ENCODE results near the gene EIF6.
A peak's percentile ranks its signal among the peaks of the same experiment; 100 is the strongest.

Gene EIF6

DNA sequence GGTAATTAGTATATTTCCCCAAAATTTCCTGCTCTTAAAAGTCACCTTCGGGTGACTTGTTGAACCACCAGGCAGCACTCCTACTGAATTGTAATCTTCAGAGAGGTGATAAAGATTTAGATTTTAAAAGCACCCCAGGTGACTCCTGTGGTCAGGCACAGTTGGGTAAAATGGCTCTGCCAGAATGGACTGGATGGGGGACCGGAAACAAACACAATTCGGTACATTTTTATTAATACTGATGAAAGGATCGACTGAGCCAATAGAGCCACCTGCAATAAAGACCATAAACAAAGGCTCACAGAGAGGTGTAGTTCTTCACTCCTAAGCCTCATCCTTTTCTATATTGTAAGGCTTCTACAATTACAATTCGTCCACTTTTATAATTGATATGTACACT is 27.2 kb upstream of the EIF6 start:
- DNase-seq (ENCODE audit: extremely low read depth, low read depth), result no peak
- TF ChIP-seq CTCF (IDR thresholded peaks at IDR 0.05; ENCODE audit: low read depth, low read length), result no peak

DNA sequence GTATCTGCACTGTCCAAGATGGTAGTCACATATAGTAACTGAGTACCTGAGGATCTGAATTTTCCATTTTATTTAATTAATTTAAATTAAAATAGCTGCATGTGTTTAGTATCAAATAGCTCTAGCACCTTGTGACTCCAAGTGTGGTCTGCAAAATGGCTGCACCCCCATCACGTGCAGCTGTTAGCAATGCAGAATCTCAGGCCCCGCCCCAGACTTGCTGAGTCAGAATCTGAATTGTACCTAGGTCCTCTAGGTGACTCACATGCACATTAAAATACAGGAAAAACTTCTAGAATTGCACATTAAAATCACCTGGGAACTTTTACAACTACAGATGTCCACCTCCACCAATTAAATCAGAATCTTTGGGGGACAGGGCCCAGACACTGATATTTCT is 26.8 kb upstream of the EIF6 start:
- no peak for TF ChIP-seq CTCF (IDR thresholded peaks at IDR 0.05; ENCODE audit: low read depth, low read length)
- DNase-seq (ENCODE audit: extremely low read depth, low read depth), result no peak

DNA sequence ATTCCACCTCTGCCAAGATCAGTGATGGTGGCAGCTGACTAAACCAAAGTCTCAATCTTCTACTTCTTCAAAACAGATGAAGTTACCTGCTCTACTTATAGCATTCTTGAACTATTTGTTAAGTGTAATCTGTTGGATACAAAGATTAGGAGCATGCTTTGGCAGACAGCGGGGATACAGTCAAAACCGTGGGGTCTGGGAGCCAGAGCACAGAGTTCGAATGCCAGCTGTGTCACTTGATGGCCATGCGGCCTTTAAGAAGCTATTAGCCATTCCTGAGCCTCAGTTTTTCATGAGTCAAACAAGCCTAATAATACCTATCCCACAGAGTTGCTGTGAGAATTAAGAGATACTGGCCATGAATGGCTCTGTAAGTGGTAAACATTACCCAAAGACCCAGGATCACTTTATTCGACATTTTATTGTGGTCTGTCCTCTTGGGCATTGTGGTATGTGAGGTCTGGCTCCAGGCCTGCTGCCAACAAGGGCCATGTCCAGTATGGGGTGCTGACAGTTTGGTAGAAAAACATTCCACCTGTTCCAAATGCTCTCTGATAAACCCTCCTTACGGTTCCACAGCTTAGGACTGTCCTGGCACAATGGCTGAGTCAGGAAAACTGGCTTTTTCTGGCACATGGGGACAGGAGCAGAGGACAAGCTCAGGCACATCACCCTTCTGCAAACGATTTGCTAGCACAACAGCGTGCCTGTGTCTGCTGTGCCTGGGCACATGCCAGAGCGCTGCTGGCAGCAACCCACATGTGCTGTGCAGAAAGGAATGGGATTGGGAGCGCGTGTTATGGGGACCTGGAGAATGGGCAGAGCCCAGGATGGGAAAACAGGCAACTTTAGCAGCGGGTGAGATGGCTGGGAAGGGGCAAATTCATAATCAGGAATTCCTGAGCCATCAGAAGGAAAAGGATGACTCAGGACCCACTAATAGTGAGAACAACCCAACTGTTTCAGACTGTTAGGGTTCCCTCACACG is 23.4 kb upstream of the EIF6 start:
- no peak for DNase-seq (ENCODE audit: extremely low read depth, low read depth)
- no peak for TF ChIP-seq CTCF (IDR thresholded peaks at IDR 0.05; ENCODE audit: low read depth, low read length)

GRCh38 chr20:35306931-35307517 is 22.5 kb upstream of the EIF6 start:
- no peak for DNase-seq (ENCODE audit: extremely low read depth, low read depth)
- TF ChIP-seq CTCF (IDR thresholded peaks at IDR 0.05; ENCODE audit: low read depth, low read length), result peak; percentile 73

DNA sequence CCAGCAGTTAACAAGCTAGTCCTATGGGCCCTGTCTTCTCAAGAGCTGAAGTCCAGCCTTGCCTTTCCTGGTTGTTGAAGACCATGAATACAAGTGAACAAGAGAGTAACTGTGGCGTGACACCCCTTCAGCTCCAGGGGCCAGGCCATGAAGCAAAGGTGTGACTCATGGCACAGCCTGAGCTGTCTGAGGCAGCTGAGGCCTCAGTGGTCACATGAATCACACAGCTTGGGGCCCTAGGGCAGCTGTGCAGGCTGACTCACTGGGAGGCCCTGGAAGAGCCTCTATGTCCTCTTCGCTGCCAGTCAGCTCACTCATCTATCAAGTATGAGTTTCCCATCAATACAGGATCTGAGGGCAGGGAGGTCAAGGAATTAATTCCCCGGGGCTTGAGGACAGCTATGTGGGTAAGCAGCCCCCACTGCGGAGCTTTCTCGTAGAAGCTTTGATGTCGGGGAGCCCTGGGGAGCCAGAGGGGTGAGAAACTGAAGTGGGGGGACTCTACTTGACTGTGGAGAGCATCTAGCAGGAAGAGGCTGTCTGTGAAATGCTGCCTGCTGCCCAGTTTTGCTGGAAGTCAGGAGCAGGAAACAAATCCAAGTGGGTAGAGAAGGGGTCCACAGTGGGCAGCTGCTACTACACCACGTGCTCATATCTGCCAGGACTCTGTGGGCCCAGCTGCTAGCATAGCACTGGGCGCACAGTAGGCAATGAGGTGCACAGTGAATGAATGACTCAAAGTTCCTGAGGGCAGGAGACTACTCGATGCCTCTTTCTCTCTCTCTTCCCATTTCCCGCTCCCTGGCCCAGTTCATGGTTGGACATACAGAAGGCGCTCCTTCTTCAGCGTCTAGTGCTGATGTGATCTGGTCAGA is 21.3 kb upstream of the EIF6 start:
- TF ChIP-seq CTCF (IDR thresholded peaks at IDR 0.05; ENCODE audit: low read depth, low read length), result no peak
- peak; percentile 95 for DNase-seq (ENCODE audit: extremely low read depth, low read depth)

GRCh38 chr20:35304956-35305355 is 20.4 kb upstream of the EIF6 start:
- no peak for DNase-seq (ENCODE audit: extremely low read depth, low read depth)
- TF ChIP-seq CTCF (IDR thresholded peaks at IDR 0.05; ENCODE audit: low read depth, low read length), result no peak
